ENCODE measurements around the gene APOB.

APOB gene

GRCh38 chr2:21043744-21044532, at the start of gene APOB:
APOB (minus strand) TSS chr2:21044073; CDS start chr2:21043945, 128 bp downstream.
- no peak for DNase-seq (ENCODE audit: low read depth in 2 of 3, low spot score in 1 of 3)

- no peak for DNase-seq (ENCODE audit: low read depth in 2 of 3, low spot score in 1 of 3)
Measured at GRCh38 chr2:21092308-21092869, 48.5 kb upstream of the APOB start.

GRCh38 chr2:21084401-21084800, 40.5 kb upstream of the APOB start:
- no peak for DNase-seq (ENCODE audit: low read depth in 2 of 3, low spot score in 1 of 3)

- DNase-seq (ENCODE audit: low read depth in 2 of 3, low spot score in 1 of 3) = no peak
Measured at GRCh38 chr2:21083482-21083881, 39.6 kb upstream of the APOB start.

GRCh38 chr2:21078296-21078695, 34.4 kb upstream of the APOB start:
- no peak for DNase-seq (ENCODE audit: low read depth in 2 of 3, low spot score in 1 of 3)

GRCh38 chr2:21072477-21073242, 28.8 kb upstream of the APOB start:
- DNase-seq (ENCODE audit: low read depth in 2 of 3, low spot score in 1 of 3) = no peak

- DNase-seq (ENCODE audit: low read depth in 2 of 3, low spot score in 1 of 3) = no peak
Measured at GRCh38 chr2:21070341-21071257, 26.7 kb upstream of the APOB start.

GRCh38 chr2:21069746-21070340, 26.0 kb upstream of the APOB start:
- DNase-seq (ENCODE audit: low read depth in 2 of 3, low spot score in 1 of 3) = no peak

- no peak for DNase-seq (ENCODE audit: low read depth in 2 of 3, low spot score in 1 of 3)
Measured at GRCh38 chr2:21067859-21068537, 24.1 kb upstream of the APOB start.

- no peak for DNase-seq (ENCODE audit: low read depth in 2 of 3, low spot score in 1 of 3)
Measured at GRCh38 chr2:21067125-21067524, 23.3 kb upstream of the APOB start.

- DNase-seq (ENCODE audit: low read depth in 2 of 3, low spot score in 1 of 3) = no peak
Measured at GRCh38 chr2:21059885-21060610, 16.2 kb upstream of the APOB start.

GRCh38 chr2:21057097-21057496, 13.2 kb upstream of the APOB start:
- DNase-seq (ENCODE audit: low read depth in 2 of 3, low spot score in 1 of 3) = no peak

- no peak for DNase-seq (ENCODE audit: low read depth in 2 of 3, low spot score in 1 of 3)
Measured at GRCh38 chr2:21055879-21056790, 12.3 kb upstream of the APOB start.

GRCh38 chr2:21055451-21055850, 11.6 kb upstream of the APOB start:
- DNase-seq (ENCODE audit: low read depth in 2 of 3, low spot score in 1 of 3) = no peak

GRCh38 chr2:21054011-21054410, 10.1 kb upstream of the APOB start:
- DNase-seq (ENCODE audit: low read depth in 2 of 3, low spot score in 1 of 3) = no peak

GRCh38 chr2:21052044-21052443, 8.2 kb upstream of the APOB start:
- no peak for DNase-seq (ENCODE audit: low read depth in 2 of 3, low spot score in 1 of 3)

- DNase-seq (ENCODE audit: low read depth in 2 of 3, low spot score in 1 of 3) = no peak
Measured at GRCh38 chr2:21050164-21050563, 6.3 kb upstream of the APOB start.

All from stimulated activated CD4-positive, alpha-beta T cell treated with anti-CD3 and anti-CD28 coated beads, Interleukin-12 subunit alpha, Interleukin-12 subunit beta, amount 100 ng/mL, for 48 hours (primary cell).